Ishikawa (cell line): ENCODE data around the gene ASPDH.

Source experiments
- CEBPB ChIP-seq: IDR thresholded peaks from 2 replicates; pipeline ENCODE4 v1.6.1; 2012
- CREB1 ChIP-seq: IDR thresholded peaks from 2 replicates; pipeline ENCODE4 v1.6.1; 2012; ENCODE audit warnings: low read depth
- EGR1 ChIP-seq: IDR thresholded peaks from 2 replicates; pipeline ENCODE4 v1.6.1; 2012
- EP300 ChIP-seq: IDR thresholded peaks from 2 replicates; pipeline ENCODE4 v1.6.1; 2012; ENCODE audit warnings: borderline replicate concordance
- FOXM1 ChIP-seq: IDR thresholded peaks from 2 replicates; pipeline ENCODE4 v1.6.1; 2012; ENCODE audit warnings: low read depth, borderline replicate concordance
- MAX ChIP-seq: IDR thresholded peaks from 2 replicates; pipeline ENCODE4 v1.6.1; 2012
- NFIC ChIP-seq: IDR thresholded peaks from 2 replicates; pipeline ENCODE4 v1.6.1; 2012
- RAD21 ChIP-seq: IDR thresholded peaks from 2 replicates; pipeline ENCODE4 v1.6.1; 2012; ENCODE audit warnings: low read depth
- REST ChIP-seq: IDR thresholded peaks from 2 replicates; pipeline ENCODE4 v1.6.1; 2012; ENCODE audit warnings: low read depth, mild to moderate bottlenecking
- TAF1 ChIP-seq: IDR thresholded peaks from 2 replicates; pipeline ENCODE4 v1.6.1; 2012; ENCODE audit warnings: low read depth, mild to moderate bottlenecking
- TCF12 ChIP-seq: IDR thresholded peaks from 2 replicates; pipeline ENCODE4 v1.6.1; 2012; ENCODE audit warnings: low read depth
- TEAD4 ChIP-seq: IDR thresholded peaks from 2 replicates; pipeline ENCODE4 v1.6.1; 2012
- USF1 ChIP-seq: IDR thresholded peaks from 2 replicates; pipeline ENCODE4 v1.6.1; 2012
- YY1 ChIP-seq: IDR thresholded peaks from 2 replicates; pipeline ENCODE4 v1.6.1; 2012; ENCODE audit warnings: low read depth
- ZBTB7A ChIP-seq: IDR thresholded peaks from 2 replicates; pipeline ENCODE4 v1.6.1; 2012; ENCODE audit warnings: low read depth

Gene ASPDH

DNA sequence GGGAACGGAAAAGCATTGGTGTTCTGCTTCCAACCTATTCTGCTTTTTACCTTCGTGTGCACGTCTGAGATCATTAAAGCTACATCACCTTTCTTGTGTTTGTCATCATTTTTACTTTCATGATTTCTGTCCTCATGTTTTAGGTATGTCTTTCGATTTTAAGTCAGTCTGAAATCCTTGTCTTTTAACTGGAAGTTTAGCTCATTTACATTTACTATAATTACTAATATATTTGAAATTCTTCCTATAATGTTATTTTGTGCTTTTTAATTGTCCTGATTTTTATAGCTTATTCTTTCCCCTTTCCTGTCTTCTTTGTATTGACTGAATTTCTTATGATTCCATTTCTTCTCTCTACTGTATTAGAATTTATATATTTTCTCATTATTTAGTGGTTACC lies 19.2 kb upstream of the ASPDH start:
- TF ChIP-seq USF1 = no peak
- no peak for TF ChIP-seq CEBPB
- no peak for TF ChIP-seq FOXM1
- no peak for TF ChIP-seq TAF1
- no peak for TF ChIP-seq RAD21
- TF ChIP-seq TEAD4 = no peak
- no peak for TF ChIP-seq CREB1
- no peak for TF ChIP-seq TCF12
- no peak for TF ChIP-seq NFIC
- no peak for TF ChIP-seq YY1
- TF ChIP-seq EP300 = no peak

DNA sequence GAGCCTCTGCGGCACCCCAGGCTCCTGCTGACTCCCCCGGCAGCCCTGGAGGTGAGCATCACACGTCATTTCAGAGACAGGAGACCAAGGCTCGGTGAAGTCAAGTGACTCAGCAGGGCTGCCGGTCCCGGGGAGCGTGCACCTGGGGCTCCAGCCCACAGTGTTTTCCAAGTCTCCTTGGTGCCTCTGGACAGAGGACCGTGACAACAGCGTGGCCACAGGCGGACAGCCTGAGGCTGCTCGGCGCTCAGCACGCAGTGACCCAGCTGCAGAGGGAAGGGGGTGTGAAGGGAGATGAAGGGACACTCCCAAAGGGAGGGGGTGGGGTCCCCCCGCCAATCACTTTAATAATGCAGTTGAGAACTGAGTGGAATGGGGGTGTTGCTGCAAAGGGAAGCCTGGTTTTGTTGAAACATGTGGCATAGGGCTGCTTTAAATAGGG lies 17.5 kb upstream of the ASPDH start:
- no peak for TF ChIP-seq FOXM1
- TF ChIP-seq TCF12 = no peak
- no peak for TF ChIP-seq YY1
- no peak for TF ChIP-seq EP300
- TF ChIP-seq TAF1 = no peak
- TF ChIP-seq NFIC = no peak

DNA sequence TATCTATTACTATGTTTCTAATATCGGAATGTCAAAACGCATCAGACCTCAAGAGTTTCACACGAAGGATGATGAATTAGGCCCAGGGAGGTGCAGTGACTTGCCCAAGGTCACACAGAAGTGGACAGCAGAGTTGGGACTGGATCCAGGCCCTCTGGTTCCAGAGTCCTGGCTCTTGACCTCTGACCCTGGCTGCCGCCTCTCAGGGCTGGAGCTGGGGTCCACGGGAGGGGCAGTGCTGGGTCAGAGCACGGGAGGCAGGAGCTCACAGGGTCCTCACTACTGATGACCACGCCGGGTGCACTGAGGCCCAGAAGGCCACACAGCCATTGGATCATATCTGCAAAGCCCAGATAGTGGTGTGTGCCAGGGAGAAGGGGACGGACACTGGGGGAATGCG lies 9.2 kb upstream of the ASPDH start:
- no peak for TF ChIP-seq REST
- TF ChIP-seq YY1 = no peak
- TF ChIP-seq TAF1 = no peak
- TF ChIP-seq TCF12 = no peak
- TF ChIP-seq ZBTB7A = no peak
- TF ChIP-seq EGR1 = no peak
- TF ChIP-seq CEBPB = no peak
- TF ChIP-seq EP300 = no peak
- no peak for TF ChIP-seq RAD21
- no peak for TF ChIP-seq CREB1
- TF ChIP-seq MAX = no peak
- no peak for TF ChIP-seq FOXM1
- no peak for TF ChIP-seq USF1
- TF ChIP-seq TEAD4 = no peak
- TF ChIP-seq NFIC = no peak

- TF ChIP-seq CREB1 (no peak), REST (no peak), TCF12 (no peak), EP300 (no peak), ZBTB7A (no peak), MAX (no peak), TEAD4 (no peak), FOXM1 (no peak), CEBPB (no peak), EGR1 (no peak)
These were observed 7.2 kb upstream of the ASPDH start for GRCh38 chr19:50520822-50521465.

- TF ChIP-seq YY1 (no peak), TEAD4 (no peak), TCF12 (no peak), FOXM1 (no peak), ZBTB7A (no peak), REST (no peak), EP300 (no peak), TAF1 (no peak), MAX (no peak), RAD21 (no peak), NFIC (no peak), EGR1 (no peak), CREB1 (no peak), USF1 (no peak), CEBPB (no peak)
These were observed 5.4 kb upstream of the ASPDH start for GRCh38 chr19:50519006-50519575.
